ENCODE data around the gene GPR37L1. TPM values are rescaled to one million over a fixed set of nuclear protein-coding genes. Genes with fewer than 3 reads are reported as not detected.

GPR37L1 gene
- total and polyA plus RNA-seq, 2 of the 8 experiments (the other 6 are each of a cell fraction or from before 2014, with no cell fraction given): 0.13 to 0.23 TPM

GRCh38 chr1:202144402-202145067 lies 21.8 kb downstream of the GPR37L1 start, which contains the start of gene ARL8A (continued):
- peak; percentile 30; the same call in 1 of the 2 replicates for TF ChIP-seq MAX (IDR thresholded peaks at IDR 0.05)
- 0 out of 2 replicates have a peak, but pooled peaks have one; percentile 9 for TF ChIP-seq RBBP5 (IDR thresholded peaks at IDR 0.05; ENCODE audit: borderline replicate concordance, low read depth, low read length)
- no peak for TF ChIP-seq CEBPB (IDR thresholded peaks at IDR 0.05; ENCODE audit: low read depth, low read length)
